ENCODE results near the gene CYB5D1. TPM values are rescaled to one million over a fixed set of nuclear protein-coding genes. Genes with fewer than 3 reads are reported as not detected.

CYB5D1 gene
- total RNA-seq, 4 donors from 2014 or later: 9.4 to 13.6 (median 11.1) TPM

GRCh38 chr17:7883781-7884386 is 26.1 kb downstream of the CYB5D1 start:
- Histone ChIP-seq H3K27ac (peak overlapping the region; percentile 62 to 95 (median 85)), H3K4me1 (peaks cover 0 to 80% (median 33%) of the 10 kb centered on the region in 4 donors), H3K36me3 (peaks cover 0 to 12% (median 0%) of the 10 kb centered on the region in 3 donors), H3K27me3 (no peaks in the 10 kb centered on the region), H3K9me3 (no peaks in the 10 kb centered on the region), H3K4me3 (peak overlapping the region; percentile 47 to 88 (median 50))
- DNase-seq (ENCODE audit: low spot score in 2 of 2): no peak
- 1% methylated on average over 3 of the region's 3 CpGs for WGBS, 2 donors
- TF ChIP-seq EP300 (IDR thresholded peaks at IDR 0.05): no peak
- no peak for TF ChIP-seq POLR2A (IDR thresholded peaks at IDR 0.05)
- no peak for TF ChIP-seq CTCF (IDR thresholded peaks at IDR 0.05)

GRCh38 chr17:7884581-7885366 is 27.0 kb downstream of the CYB5D1 start:
- no peaks in the 10 kb centered on the region for H3K27me3 ChIP-seq
- DNase-seq (ENCODE audit: low spot score in 2 of 2): no peak
- no peaks in the 10 kb centered on the region for H3K9me3 ChIP-seq
- peaks cover 0 to 10% (median 0%) of the 10 kb centered on the region in 3 donors for H3K36me3 ChIP-seq
- 0 to 1% methylated on average over 42 to 43 of the region's 100 CpGs for WGBS, 2 donors
- H3K4me3 ChIP-seq: peak overlapping the region; percentile 47 to 89 (median 80)
- peak overlapping the region; percentile 79 to 97 (median 94) for H3K27ac ChIP-seq
- peaks cover 0 to 86% (median 42%) of the 10 kb centered on the region in 4 donors for H3K4me1 ChIP-seq
- TF ChIP-seq CTCF (IDR thresholded peaks at IDR 0.05) (no peak), EP300 (IDR thresholded peaks at IDR 0.05) (no peak), POLR2A (IDR thresholded peaks at IDR 0.05) (no peak)

GRCh38 chr17:7885367-7886226 is 27.8 kb downstream of the CYB5D1 start:
- no peaks in the 10 kb centered on the region for H3K27me3 ChIP-seq
- peak in 1 of 2 donors; percentile 29 for DNase-seq (ENCODE audit: low spot score in 2 of 2)
- peak overlapping the region; percentile 79 to 97 (median 94) for H3K27ac ChIP-seq
- peaks cover 0 to 4% (median 0%) of the 10 kb centered on the region in 3 donors for H3K36me3 ChIP-seq
- H3K4me3 ChIP-seq: peak overlapping the region; percentile 47 to 89 (median 80)
- WGBS, 2 donors: 0% methylated on average over 12 to 31 of the region's 64 CpGs
- peaks cover 0 to 84% (median 47%) of the 10 kb centered on the region in 4 donors for H3K4me1 ChIP-seq
- TF ChIP-seq CTCF (IDR thresholded peaks at IDR 0.05) (peak in 1 of 5 experiments; percentile 7), EP300 (IDR thresholded peaks at IDR 0.05) (peak in 1 of 2 donors; percentile 53), POLR2A (IDR thresholded peaks at IDR 0.05) (no peak)
- no peaks in the 10 kb centered on the region for H3K9me3 ChIP-seq

- Histone ChIP-seq H3K27ac (peak overlapping the region; percentile 79 to 97 (median 94)), H3K4me1 (peaks cover 0 to 75% (median 47%) of the 10 kb centered on the region in 4 donors), H3K4me3 (peak overlapping the region; percentile 47 to 89 (median 80)), H3K27me3 (no peaks in the 10 kb centered on the region), H3K36me3 (peaks cover 0 to 10% (median 0%) of the 10 kb centered on the region in 3 donors), H3K9me3 (no peaks in the 10 kb centered on the region)
- peak in 1 of 2 donors; percentile 33 for DNase-seq (ENCODE audit: low spot score in 2 of 2)
- TF ChIP-seq EP300 (IDR thresholded peaks at IDR 0.05) (no peak), POLR2A (IDR thresholded peaks at IDR 0.05) (peak in 1 of 2 donors; percentile 2)
- 2 to 3% methylated on average over 25 to 30 of the region's 30 CpGs for WGBS, 2 donors
Observed at GRCh38 chr17:7886227-7887037, 28.6 kb downstream of the CYB5D1 start.

All from tibial nerve (tissue), 4 donors.